Bronchial epithelial cell (primary cell): ENCODE data around the gene CERS1. TPM values are rescaled to one million over a fixed set of nuclear protein-coding genes. Genes with fewer than 3 reads are reported as not detected.

Experiments used
- DNase-seq: peaks from one replicate; pipeline ENCODE4 v3.0.0-alpha.2; 2010; ENCODE audit warnings: low read depth
- FAIRE-seq: peaks from 2 replicates; lab custom pipeline; 2011; peaks lifted over from hg19 to GRCh38; lab: Jason Lieb, UNC
- H3K27me3 ChIP-seq: 2 replicates; pipeline ENCODE4 v1.5.1; 2011; ENCODE audit warnings: low read length; ENCODE audit not compliant: control insufficient read depth, insufficient read depth
- H3K36me3 ChIP-seq: 2 replicates; pipeline ENCODE4 v1.5.1; 2011; ENCODE audit warnings: low read length; ENCODE audit not compliant: control insufficient read depth, insufficient read depth
- H3K4me3 ChIP-seq: 2 replicates; pipeline ENCODE4 v1.5.1; 2011; ENCODE audit warnings: mild to moderate bottlenecking, low read depth, low read length, control low read depth
- CTCF ChIP-seq: IDR thresholded peaks from 2 replicates; pipeline ENCODE4 v1.5.1; 2011; ENCODE audit warnings: mild to moderate bottlenecking, moderate library complexity, low read length, control low read depth, inconsistent platforms; ENCODE audit not compliant: insufficient read depth, severe bottlenecking
- total RNA-seq: library from RNA; depleted of rRNA; stranded (reverse); fragments of >200 nt; gene quantifications from 2 replicates; pipeline ENCODE4 v1.2.1, GENCODE V29; 2014

The CERS1 gene
- total RNA-seq, 1 donor from 2014 or later: 0.26 TPM

DNA sequence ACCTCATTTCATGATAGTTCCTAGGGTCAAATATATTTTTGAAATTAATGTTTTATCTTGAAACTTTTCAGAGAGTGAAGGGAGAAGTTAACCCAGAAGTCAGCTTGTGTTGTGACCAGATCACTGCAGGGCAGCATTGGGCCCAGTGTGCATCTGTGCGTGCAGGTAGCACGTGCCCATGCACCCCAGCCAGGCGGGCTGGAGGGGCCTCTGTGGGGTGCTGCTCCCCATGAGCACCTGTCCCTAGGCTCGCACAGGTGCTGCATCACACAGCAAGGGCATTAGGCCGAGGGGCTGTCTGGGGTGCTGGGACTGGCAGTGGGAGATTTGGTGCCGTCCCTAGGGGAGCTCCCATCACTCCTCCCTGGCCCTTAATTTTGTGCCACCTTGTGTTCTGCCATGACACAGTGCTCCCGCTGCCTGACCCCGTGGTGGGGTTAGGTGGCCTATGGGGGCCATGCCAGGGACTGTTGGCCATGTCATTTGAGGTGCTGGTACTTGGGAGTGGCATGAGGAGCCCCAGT, 51.1 kb downstream of the CERS1 start:
- H3K36me3 ChIP-seq: peaks cover 20% of the 10 kb centered on the region
- FAIRE-seq (no peak), DNase-seq (no peak)
- H3K27me3 ChIP-seq: no peaks in the 10 kb centered on the region
- TF ChIP-seq CTCF: no peak
- no peak overlapping the region for H3K4me3 ChIP-seq

DNA sequence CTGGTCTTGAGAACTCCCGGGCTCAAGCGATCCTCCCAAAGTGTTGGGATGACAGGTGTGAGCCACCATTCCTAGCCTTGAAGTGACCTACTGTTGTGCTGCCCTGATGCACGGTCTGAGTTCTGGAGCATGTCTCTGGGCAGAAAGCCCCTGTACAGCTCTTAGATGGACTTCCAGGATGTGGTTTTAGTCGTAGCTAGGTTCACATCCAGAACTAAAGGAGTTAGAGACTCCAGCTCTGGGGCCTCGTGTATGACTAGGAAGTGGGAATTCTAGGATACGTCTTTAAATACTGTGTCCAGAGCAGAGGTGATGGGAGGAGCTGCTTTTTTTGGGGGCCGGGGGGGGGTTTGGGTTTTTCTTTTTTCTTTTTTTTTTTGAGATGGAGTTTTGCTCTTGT, 52.0 kb downstream of the CERS1 start:
- Histone ChIP-seq H3K4me3 (no peak overlapping the region), H3K27me3 (no peaks in the 10 kb centered on the region), H3K36me3 (peaks cover 18% of the 10 kb centered on the region)
- no peak for FAIRE-seq
- TF ChIP-seq CTCF: no peak
- DNase-seq: no peak

- H3K36me3 ChIP-seq: peaks cover 12% of the 10 kb centered on the region
- no peaks in the 10 kb centered on the region for H3K27me3 ChIP-seq
- FAIRE-seq (no peak), DNase-seq (no peak)
- H3K4me3 ChIP-seq: no peak overlapping the region
- TF ChIP-seq CTCF: no peak
These were observed 53.8 kb downstream of the CERS1 start for GRCh38 chr19:18842166-18842565.

DNA sequence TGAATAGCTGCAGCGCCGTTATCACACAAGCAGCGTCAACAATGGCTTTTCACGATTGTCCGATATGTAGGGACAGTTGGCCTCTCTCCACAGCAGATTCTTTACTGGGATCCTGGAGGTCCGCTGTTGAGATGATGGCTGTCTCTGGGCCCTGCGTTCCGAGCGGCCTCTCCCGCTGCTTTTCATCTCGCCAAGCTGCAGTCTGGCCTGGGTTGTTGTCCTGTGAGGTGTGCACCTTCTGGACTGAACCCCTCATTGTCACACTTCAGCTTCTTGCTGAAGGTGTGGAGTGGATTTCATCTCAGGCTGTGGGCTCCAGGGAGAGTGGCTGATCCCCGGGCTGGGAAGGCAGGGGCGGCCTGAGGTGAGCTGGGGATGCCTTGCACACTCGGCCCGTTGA, 54.6 kb downstream of the CERS1 start:
- TF ChIP-seq CTCF: no peak
- Histone ChIP-seq H3K4me3 (no peak overlapping the region), H3K27me3 (no peaks in the 10 kb centered on the region), H3K36me3 (peaks cover 12% of the 10 kb centered on the region)
- FAIRE-seq (no peak), DNase-seq (no peak)

- no peak for TF ChIP-seq CTCF
- no peak for FAIRE-seq
- H3K36me3 ChIP-seq: peaks cover 10% of the 10 kb centered on the region
These were observed 55.4 kb downstream of the CERS1 start for GRCh38 chr19:18840288-18841267.

More at GRCh38 chr19:18840288-18841267, 55.4 kb downstream of the CERS1 start:
- DNase-seq: no peak
- Histone ChIP-seq H3K27me3 (no peaks in the 10 kb centered on the region), H3K4me3 (no peak overlapping the region)
